GM04504 (cell line): Measurements from ENCODE around the gene NUTM2G.
"Not testable (repeated sequence)": the region's sequence is repeated elsewhere in the genome, so short reads cannot be mapped to it uniquely, and the experiment has no call there.

Experiments
- DNase-seq: peaks from one replicate; pipeline ENCODE4 v3.0.0-alpha.2; 2012; ENCODE audit warnings: low read depth

Gene NUTM2G

DNA sequence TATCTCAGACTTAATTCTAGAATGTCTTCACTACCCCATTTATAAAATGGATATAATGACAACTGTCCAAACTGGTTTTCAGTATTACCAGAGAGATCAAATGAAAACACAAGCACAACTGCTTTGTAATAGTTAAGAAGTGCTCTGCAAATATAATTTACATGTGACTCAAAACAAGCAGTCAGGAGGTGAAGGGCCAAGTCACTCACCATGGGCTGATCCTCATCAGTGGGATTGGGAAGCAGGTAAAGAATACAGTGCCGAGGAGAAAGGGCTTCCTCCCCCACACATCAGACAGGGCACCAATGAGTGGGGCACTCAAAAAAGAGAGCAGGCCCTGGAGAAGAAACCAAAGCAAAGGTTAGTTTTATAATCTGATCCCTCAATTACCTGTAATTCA, 20.7 kb downstream of the NUTM2G start:
- DNase-seq = not testable (repeated sequence)

DNA sequence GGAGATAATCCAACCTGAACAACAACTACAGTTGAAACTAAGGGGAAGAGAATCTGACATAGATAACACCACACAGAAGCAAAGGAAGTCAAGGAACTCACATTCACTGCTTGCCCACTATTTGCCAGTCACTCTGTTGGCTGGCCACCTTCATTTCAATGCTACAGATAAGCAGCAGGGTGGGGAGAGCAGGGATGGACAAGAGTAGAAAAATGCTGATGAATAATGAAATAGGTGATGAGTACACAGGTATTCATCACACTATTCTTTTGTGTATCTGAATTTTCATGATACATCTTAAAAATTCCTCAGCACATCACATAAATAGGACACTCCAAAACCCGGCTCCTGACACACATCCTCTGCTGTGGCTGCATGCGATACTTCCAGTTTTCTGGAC, 21.9 kb downstream of the NUTM2G start:
- DNase-seq = not testable (repeated sequence)

DNA sequence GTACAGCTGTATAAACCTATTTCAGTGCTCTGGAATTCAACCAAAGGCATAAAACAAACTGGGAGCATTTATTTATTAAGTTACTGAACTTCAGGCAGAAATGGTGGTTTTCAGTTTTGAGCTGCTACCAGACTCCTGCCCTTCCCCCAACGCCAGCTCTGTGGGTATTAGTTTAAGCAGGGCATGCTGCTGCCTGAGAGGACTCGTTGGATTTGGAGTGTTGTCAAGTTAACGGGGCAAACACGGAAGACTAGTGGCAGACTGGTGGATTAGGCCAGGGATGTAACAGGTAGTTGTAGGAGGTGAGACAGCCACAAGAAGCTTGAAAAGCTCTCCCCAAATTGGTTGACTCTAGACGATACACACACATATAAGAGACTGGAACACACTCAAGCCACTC, 38.9 kb downstream of the NUTM2G start:
- DNase-seq = not testable (repeated sequence)

GRCh38 chr9:96972552-96972951, 43.9 kb downstream of the NUTM2G start:
- not testable (repeated sequence) for DNase-seq

- not testable (repeated sequence) for DNase-seq
Observed at GRCh38 chr9:96974037-96974436, 45.4 kb downstream of the NUTM2G start.

DNA sequence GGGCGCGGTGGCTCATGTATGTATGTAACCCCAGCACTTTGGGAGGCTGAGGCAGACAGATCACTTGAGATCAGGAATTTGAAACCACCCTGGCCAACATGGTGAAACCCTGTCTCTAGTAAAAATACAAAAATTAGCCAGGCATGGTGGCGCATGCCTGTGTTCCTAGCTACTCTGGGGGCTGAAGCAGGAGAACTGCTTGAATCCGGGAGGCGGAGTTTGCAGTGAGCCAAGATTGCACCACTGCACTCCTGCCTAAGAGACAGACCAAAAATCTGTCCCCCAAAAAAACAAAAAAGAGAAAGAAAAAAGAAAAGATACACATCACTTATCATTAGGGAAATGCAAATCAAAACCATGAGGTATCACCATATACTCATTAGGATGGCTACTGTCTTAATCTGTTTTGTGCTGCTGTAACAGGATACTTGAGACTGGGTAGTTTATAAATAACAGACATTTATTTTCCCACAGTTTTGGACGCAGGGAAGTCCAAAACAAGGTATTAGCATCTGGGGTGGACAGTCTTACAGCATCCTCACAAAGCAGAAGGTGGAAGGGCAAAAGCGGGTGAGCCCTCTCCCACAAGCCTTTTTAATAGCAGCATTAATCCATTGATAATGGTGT, 55.0 kb downstream of the NUTM2G start:
- not testable (repeated sequence) for DNase-seq

DNA sequence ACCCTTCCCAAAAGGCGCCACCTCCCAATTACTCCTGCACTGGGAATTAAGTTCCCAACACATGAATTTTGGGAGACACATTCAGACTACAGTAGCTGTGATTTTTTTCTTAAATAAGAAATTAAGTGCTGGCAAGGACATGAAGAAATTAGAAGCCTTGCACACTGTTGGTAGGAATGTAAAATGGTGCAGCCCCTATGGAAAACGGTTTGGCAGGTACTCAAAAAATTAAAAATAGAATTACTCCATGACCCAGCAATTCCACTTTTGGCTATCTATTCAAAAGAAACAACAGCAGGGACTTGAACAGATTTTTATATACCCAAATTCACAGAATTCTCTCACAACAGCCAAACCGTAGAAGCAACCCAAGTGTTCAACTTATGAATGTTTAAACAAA, 55.5 kb downstream of the NUTM2G start:
- not testable (repeated sequence) for DNase-seq

DNA sequence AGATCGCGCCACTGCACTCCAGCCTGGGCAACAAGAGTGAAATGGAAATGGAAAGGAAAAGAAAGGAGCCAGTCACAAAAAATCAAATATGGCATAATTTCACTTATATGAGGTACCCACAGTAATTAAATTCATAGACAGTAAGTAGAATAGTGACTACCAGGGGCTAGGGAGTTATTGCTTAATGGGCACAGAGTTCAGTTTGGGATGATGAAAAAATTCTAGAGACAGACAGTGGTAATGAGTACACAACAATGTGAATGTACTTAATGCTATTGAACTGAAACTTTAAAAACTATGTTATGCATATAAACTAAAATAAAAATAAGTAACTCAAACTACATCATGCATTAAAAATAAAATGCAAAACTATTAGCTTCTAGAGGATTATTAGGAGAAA, 56.2 kb downstream of the NUTM2G start:
- DNase-seq = not testable (repeated sequence)
